Osteoblast (primary cell): Measurements from ENCODE around the gene NES. TPM values are rescaled to one million over a fixed set of nuclear protein-coding genes. Genes with fewer than 3 reads are reported as not detected.
A peak's percentile ranks its signal among the peaks of the same experiment; 100 is the strongest.
"Not testable (repeated sequence)": the region's sequence is repeated elsewhere in the genome, so short reads cannot be mapped to it uniquely, and the experiment has no call there.

Experiments
- DNase-seq: peaks from one replicate; pipeline ENCODE4 v3.0.0; 2011; ENCODE audit warnings: low spot score, mixed read lengths; ENCODE audit not compliant: insufficient read length; ENCODE audit errors: missing footprints
- H2AFZ ChIP-seq: 2 replicates; pipeline ENCODE4 v1.6.0; 2011; ENCODE audit warnings: mild to moderate bottlenecking, low read length
- H3K27ac ChIP-seq: 2 replicates; pipeline ENCODE4 v1.5.1; 2011; ENCODE audit warnings: mild to moderate bottlenecking, low read depth, low read length, moderate library complexity
- H3K27me3 ChIP-seq: 2 replicates; pipeline ENCODE4 v1.6.0; 2012; ENCODE audit warnings: mild to moderate bottlenecking, control low read depth, inconsistent platforms, low read length, moderate library complexity; ENCODE audit not compliant: insufficient read depth
- H3K36me3 ChIP-seq: 2 replicates; pipeline ENCODE4 v1.5.1; 2011; ENCODE audit warnings: mild to moderate bottlenecking, low read length, control low read depth, moderate library complexity; ENCODE audit not compliant: insufficient read depth
- H3K4me1 ChIP-seq: 2 replicates; pipeline ENCODE4 v1.5.1; 2011; ENCODE audit warnings: mild to moderate bottlenecking, low read length, control low read depth, moderate library complexity; ENCODE audit not compliant: insufficient read depth
- H3K4me2 ChIP-seq: 2 replicates; pipeline ENCODE4 v1.6.0; 2011; ENCODE audit warnings: mild to moderate bottlenecking, low read length; ENCODE audit not compliant: insufficient read depth
- H3K4me3 ChIP-seq: fragments of 200-600 bp; sonication (generic); 3 replicates; pipeline ENCODE4 v1.5.1; 2012; ENCODE audit warnings: mild to moderate bottlenecking, low read length, inconsistent platforms; ENCODE audit not compliant: insufficient read depth
- H3K79me2 ChIP-seq: 2 replicates; pipeline ENCODE4 v1.6.0; 2012; ENCODE audit warnings: mild to moderate bottlenecking, low read length, control low read depth, inconsistent platforms; ENCODE audit not compliant: insufficient read depth
- H3K9me3 ChIP-seq: 2 replicates; pipeline ENCODE4 v1.5.1; 2011; ENCODE audit warnings: low read depth, low read length, control low read depth
- H4K20me1 ChIP-seq: 2 replicates; pipeline ENCODE4 v1.6.0; 2012; ENCODE audit warnings: mild to moderate bottlenecking, low read length, control low read depth; ENCODE audit not compliant: insufficient read depth
- total RNA-seq: library from RNA; depleted of rRNA; stranded (reverse); fragments of >200 nt; gene quantifications from 2 replicates; pipeline ENCODE4 v1.2.3, GENCODE V29; 2012
- TF ChIP-seq, protein P1 (sequence below): IDR thresholded peaks from 2 replicates; pipeline ENCODE4 v1.5.1; 2011; ENCODE audit warnings: mild to moderate bottlenecking, low read depth, low read length, moderate library complexity; ENCODE audit errors: extremely low read depth

Gene NES
- total RNA-seq, 1 donor: 0.36 TPM

DNA sequence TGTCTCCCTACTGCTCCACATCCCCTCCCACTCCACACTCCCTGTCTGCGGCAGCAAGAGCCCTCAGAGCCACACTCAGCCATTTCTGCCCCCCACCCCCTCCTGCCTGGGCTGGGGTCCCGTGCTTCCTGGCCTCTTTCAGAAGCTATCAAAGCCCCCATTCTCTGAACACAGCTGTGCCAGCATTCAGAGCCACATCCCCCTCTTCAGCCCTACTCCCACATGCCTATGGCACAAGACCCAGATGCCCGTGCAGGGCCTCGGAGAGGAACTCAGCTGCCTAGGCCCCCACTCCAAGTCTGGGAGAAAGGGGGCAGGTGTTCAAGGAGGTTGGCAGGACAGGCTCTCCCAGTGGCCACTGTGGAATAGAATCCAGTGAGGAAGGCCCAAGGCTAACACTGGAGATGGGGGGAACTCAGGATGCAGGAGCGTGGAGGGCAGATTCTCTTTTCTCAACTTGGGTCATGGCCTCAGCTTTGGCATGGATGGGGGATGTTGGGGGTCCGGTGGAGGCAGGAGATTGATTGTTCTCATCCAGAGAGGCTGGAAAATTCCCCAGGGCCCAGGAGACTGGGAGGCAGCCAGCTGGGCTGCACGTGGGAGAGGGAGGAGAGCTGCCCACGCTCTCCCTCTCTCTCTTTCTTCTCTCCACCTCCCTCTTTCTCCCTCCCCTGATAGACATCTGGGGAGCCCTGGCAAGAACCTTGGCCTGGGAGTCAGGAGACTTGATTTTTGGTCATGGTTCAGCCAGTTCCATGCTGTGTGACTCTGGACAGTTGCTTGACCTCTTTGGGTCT lies 38.8 kb downstream of the NES start:
- no peaks in the 10 kb centered on the region for H3K79me2 ChIP-seq
- H3K36me3 ChIP-seq: no peaks in the 10 kb centered on the region
- no peak overlapping the region for H3K4me2 ChIP-seq
- TF ChIP-seq, protein P1, sequence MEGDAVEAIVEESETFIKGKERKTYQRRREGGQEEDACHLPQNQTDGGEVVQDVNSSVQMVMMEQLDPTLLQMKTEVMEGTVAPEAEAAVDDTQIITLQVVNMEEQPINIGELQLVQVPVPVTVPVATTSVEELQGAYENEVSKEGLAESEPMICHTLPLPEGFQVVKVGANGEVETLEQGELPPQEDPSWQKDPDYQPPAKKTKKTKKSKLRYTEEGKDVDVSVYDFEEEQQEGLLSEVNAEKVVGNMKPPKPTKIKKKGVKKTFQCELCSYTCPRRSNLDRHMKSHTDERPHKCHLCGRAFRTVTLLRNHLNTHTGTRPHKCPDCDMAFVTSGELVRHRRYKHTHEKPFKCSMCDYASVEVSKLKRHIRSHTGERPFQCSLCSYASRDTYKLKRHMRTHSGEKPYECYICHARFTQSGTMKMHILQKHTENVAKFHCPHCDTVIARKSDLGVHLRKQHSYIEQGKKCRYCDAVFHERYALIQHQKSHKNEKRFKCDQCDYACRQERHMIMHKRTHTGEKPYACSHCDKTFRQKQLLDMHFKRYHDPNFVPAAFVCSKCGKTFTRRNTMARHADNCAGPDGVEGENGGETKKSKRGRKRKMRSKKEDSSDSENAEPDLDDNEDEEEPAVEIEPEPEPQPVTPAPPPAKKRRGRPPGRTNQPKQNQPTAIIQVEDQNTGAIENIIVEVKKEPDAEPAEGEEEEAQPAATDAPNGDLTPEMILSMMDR: no peak
- H3K4me1 ChIP-seq: no peaks in the 10 kb centered on the region
- H2AFZ ChIP-seq: no peak overlapping the region
- H3K27me3 ChIP-seq: peaks cover 89% of the 10 kb centered on the region
- peak; percentile 65 for DNase-seq
- H4K20me1 ChIP-seq: no peaks in the 10 kb centered on the region
- no peaks in the 10 kb centered on the region for H3K9me3 ChIP-seq
- H3K27ac ChIP-seq: no peak overlapping the region
- H3K4me3 ChIP-seq: no peak overlapping the region

DNA sequence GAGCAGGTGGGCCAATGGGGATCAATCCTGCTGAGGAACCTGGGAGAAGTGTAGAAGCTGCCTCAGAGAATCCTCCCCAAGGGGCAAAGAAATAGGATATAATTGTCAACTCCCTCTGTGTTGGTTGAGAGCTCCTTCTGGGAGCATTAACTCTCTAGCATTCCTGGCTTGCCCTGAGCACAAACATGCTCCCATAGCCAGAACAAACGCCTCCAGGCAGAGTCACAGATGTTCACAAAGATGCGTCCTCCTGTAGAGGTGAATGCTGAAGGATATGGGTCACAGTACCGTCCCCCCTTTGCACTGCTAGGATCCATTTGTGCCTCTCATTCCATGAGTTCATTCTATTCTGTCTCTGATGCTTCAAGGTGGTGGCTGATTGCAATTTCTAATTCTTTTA lies 44.9 kb downstream of the NES start:
- Histone ChIP-seq H3K9me3 (no peaks in the 10 kb centered on the region), H4K20me1 (no peaks in the 10 kb centered on the region), H2AFZ (no peak overlapping the region), H3K79me2 (no peaks in the 10 kb centered on the region), H3K4me1 (no peaks in the 10 kb centered on the region), H3K27me3 (peaks cover 57% of the 10 kb centered on the region), H3K36me3 (no peaks in the 10 kb centered on the region), H3K27ac (no peak overlapping the region), H3K4me2 (no peak overlapping the region), H3K4me3 (no peak overlapping the region)
- TF ChIP-seq, protein P1: no peak
- no peak for DNase-seq

DNA sequence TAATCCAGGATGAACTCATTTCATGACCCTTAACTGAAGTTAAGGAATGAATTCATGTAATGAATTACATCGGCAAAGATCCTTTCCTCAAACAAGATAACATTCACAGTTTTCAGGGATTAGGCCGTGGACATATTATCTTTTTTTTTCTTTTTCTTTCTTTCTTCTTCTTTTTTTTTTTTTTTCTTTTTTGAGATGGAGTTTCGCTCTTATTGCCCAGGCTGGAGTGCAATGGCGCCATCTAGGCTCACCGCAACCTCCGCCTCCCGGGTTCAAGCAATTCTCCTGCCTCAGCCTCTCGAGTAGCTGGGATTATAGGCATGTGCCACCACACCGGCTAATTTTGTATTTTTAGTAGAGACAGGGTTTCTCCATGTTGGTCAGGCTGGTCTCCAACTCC lies 46.1 kb downstream of the NES start:
- not testable (repeated sequence) for H3K4me3 ChIP-seq, H3K27ac ChIP-seq, H3K36me3 ChIP-seq, H2AFZ ChIP-seq, DNase-seq, H3K9me3 ChIP-seq, H3K79me2 ChIP-seq, H3K4me1 ChIP-seq, H4K20me1 ChIP-seq, H3K4me2 ChIP-seq
- H3K27me3 ChIP-seq: peaks cover 54% of the 10 kb centered on the region

DNA sequence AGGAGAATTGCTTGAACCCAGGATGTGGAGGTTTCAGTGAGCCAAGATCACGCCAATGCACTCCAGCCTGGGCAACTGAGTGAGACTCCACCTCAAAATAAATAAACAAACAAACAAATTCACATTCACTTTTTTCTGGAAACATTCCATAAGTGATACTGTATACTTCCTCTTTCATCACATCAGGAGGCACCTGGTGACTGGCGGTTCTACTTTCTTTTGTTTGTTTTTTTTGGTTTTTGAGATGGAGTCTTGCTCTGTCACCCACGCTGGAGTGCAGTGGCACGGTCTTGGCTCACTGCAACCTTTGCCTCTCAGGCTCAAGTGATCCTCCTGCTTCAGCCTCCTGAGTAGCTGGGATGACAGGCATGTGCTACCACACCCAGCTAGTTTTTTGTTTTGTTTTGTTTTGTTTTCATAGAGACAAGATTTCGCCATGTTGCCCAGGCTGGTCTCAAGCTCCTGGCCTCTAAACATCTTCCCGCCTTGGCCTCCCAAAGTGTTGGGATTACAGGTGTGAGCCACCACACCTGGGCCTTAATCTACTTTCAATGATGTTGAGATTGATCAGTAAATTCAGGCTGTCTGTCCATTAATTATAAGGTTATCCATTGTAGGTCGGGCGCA lies 47.3 kb downstream of the NES start:
- Histone ChIP-seq H3K27me3 (peaks cover 59% of the 10 kb centered on the region), H3K4me2 (no peak overlapping the region), H2AFZ (no peak overlapping the region), H3K4me3 (no peak overlapping the region), H4K20me1 (no peaks in the 10 kb centered on the region), H3K36me3 (no peaks in the 10 kb centered on the region), H3K79me2 (no peaks in the 10 kb centered on the region), H3K27ac (no peak overlapping the region), H3K4me1 (no peaks in the 10 kb centered on the region), H3K9me3 (no peaks in the 10 kb centered on the region)
- no peak for DNase-seq
- TF ChIP-seq, protein P1: no peak
